HFF-Myc (cell line): ENCODE measurements around the gene GTF2F2.

Experiments
- DNase-seq: peaks from one replicate; pipeline ENCODE4 v3.0.0-alpha.2; 2011; ENCODE audit warnings: low read depth; ENCODE audit errors: extremely low read depth
- H3K4me3 ChIP-seq: replicated peaks from 2 replicates; pipeline ENCODE4 v1.5.1; 2011; ENCODE audit warnings: low read depth, mild to moderate bottlenecking, control low read depth, low read length
- TF ChIP-seq, protein P1 (sequence below): IDR thresholded peaks from 2 replicates; pipeline ENCODE4 v1.5.1; 2012; ENCODE audit warnings: mild to moderate bottlenecking, low read depth, low read length, control low read depth; ENCODE audit errors: missing control alignments

GTF2F2 gene

DNA sequence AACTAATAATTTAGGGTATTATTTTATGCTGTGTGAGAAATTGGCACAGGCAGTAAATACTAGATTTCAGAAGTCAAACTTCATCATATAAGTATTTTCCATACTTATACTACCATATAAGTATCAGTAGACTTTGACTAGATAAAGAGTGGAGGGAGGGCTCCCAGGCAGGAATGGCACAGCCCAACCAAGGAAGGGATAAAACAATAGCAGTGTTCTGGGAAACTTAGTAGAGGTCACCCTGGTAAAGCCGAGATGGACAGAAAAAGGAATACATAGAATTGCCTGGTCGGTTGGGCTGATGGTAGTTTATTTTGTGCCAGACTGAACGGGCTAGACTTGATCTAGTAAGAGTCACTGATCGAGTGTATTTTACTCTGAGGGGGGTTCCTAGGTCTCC, 100.1 kb downstream of the GTF2F2 start:
- no peak overlapping the region for H3K4me3 ChIP-seq
- TF ChIP-seq, protein P1, sequence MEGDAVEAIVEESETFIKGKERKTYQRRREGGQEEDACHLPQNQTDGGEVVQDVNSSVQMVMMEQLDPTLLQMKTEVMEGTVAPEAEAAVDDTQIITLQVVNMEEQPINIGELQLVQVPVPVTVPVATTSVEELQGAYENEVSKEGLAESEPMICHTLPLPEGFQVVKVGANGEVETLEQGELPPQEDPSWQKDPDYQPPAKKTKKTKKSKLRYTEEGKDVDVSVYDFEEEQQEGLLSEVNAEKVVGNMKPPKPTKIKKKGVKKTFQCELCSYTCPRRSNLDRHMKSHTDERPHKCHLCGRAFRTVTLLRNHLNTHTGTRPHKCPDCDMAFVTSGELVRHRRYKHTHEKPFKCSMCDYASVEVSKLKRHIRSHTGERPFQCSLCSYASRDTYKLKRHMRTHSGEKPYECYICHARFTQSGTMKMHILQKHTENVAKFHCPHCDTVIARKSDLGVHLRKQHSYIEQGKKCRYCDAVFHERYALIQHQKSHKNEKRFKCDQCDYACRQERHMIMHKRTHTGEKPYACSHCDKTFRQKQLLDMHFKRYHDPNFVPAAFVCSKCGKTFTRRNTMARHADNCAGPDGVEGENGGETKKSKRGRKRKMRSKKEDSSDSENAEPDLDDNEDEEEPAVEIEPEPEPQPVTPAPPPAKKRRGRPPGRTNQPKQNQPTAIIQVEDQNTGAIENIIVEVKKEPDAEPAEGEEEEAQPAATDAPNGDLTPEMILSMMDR = no peak
- no peak for DNase-seq

GRCh38 chr13:45222516-45222915, 102.2 kb downstream of the GTF2F2 start:
- TF ChIP-seq, protein P1 = no peak
- no peak for DNase-seq
- H3K4me3 ChIP-seq = no peak overlapping the region

DNA sequence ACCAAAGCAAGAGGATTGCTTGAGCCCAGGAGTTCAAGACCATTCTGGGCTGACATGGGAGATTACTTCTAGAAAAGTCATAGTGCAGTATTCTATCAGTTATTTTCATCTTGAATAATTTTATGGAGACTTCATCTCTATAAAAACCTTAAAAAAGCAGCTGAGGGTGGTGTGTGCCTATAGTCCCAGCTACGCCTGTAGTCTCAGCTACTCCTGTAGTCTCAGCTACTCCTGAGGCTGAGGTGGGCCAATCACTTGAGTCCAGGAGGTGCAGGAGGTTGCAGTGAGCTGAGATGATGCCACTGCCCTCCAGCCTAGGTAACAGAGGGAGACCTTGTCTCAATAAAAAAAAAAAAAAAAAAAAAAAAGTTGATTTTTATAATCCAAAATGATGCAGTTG, 102.6 kb downstream of the GTF2F2 start:
- no peak for DNase-seq
- TF ChIP-seq, protein P1 = no peak
- no peak overlapping the region for H3K4me3 ChIP-seq

GRCh38 chr13:45224176-45224575, 103.9 kb downstream of the GTF2F2 start:
- TF ChIP-seq, protein P1 = no peak
- H3K4me3 ChIP-seq = no peak overlapping the region
- no peak for DNase-seq

GRCh38 chr13:45225370-45225769, 105.1 kb downstream of the GTF2F2 start:
- TF ChIP-seq, protein P1 = no peak
- no peak overlapping the region for H3K4me3 ChIP-seq
- DNase-seq = no peak

DNA sequence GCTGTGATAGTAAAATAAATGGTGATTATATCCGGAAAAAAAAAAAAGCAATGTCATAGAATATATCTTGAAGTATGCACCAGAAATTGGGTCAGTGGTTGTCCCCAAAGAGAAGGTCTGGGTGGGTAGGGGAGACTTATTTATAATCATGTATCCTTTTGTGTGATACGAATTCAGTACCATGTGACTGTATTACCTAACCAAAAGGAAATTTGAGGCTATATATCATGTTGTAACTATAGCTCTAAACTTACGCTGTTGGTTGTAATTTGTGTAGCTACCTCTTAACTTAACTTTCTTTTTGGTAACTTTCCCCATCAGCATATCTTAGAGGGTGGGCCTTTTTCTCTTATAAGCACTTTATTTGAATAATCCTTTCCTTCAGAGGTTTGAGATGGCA, 105.7 kb downstream of the GTF2F2 start:
- TF ChIP-seq, protein P1 = no peak
- no peak overlapping the region for H3K4me3 ChIP-seq
- DNase-seq = no peak

DNA sequence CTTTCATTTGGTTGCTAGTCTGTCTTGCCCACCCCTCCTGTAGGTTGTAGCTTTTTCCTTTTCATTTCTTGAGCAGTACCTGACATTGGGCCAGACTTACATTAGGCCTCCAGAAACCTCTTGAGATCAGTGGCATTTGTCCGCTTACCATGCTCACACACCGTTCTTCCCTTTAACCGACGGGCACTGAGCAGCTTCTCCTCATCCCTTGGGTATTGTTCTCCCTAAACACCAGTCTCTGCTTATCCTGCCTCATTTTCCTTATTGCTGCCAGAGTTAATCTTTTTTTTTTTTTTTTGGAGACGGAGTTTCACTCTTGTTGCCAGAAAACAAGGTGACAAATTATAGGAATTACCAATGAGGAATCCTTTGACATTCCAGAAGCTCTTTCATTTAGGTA, 107.7 kb downstream of the GTF2F2 start:
- TF ChIP-seq, protein P1 = no peak
- DNase-seq = no peak
- no peak overlapping the region for H3K4me3 ChIP-seq
